PC-9 (cell line): ENCODE results near the gene ACSL1. TPM values are rescaled to one million over a fixed set of nuclear protein-coding genes. Genes with fewer than 3 reads are reported as not detected.
A peak's percentile ranks its signal among the peaks of the same experiment; 100 is the strongest.

Source experiments
- BruUV-seq: library from RNA; stranded (reverse); fragments of 400-500 nt; replicated peaks from 2 replicates; lab custom pipeline; 2021; lab: Mats Ljungman, UMichigan
- CTCF ChIA-PET: fragments of 300-600 bp; sonication (Branson Sonifier 250); formaldehyde crosslinking; loops from one replicate; lab custom pipeline; 2022; ENCODE audit warnings: antibody characterized with exemption; lab: Charles Lee
- POLR2A ChIA-PET: fragments of 300-600 bp; sonication (Branson Sonifier 250); formaldehyde crosslinking; loops from one replicate; lab custom pipeline; 2022; ENCODE audit warnings: antibody characterized with exemption; ENCODE audit not compliant: unreplicated experiment; lab: Charles Lee
- DNase-seq, 2 experiments: peaks; one replicate each; pipeline versions ENCODE4 v3.0.0 to v3.0.0-alpha.2; 2015 to 2022; ENCODE audit warnings: mixed read lengths in 1 of 2
- H2AFZ ChIP-seq: fragments of 200-600 bp; sonication (generic); 2 replicates; pipeline ENCODE4 v1.8.1; 2017; ENCODE audit warnings: antibody characterized with exemption
- H3F3A ChIP-seq: fragments of 200-600 bp; sonication (generic); 2 replicates; pipeline ENCODE4 v1.8.1; 2017; ENCODE audit warnings: antibody characterized with exemption, mild to moderate bottlenecking, low read depth; ENCODE audit not compliant: insufficient read depth
- H3K27ac ChIP-seq: fragments of 200-600 bp; sonication (generic); 2 replicates; pipeline ENCODE4 v1.6.1; 2016; ENCODE audit warnings: mixed run types
- H3K27me3 ChIP-seq: fragments of 200-600 bp; sonication (generic); 2 replicates; pipeline ENCODE4 v1.6.1; 2016; ENCODE audit warnings: low read depth, mixed run types; ENCODE audit not compliant: insufficient read depth
- H3K36me3 ChIP-seq: fragments of 200-600 bp; sonication (generic); 2 replicates; pipeline ENCODE4 v1.6.1; 2016; ENCODE audit warnings: low read depth, mixed run types
- H3K4me1 ChIP-seq: fragments of 200-600 bp; sonication (generic); replicated peaks from 2 replicates; pipeline ENCODE4 v1.6.1; 2016; ENCODE audit warnings: mixed run types; ENCODE audit not compliant: insufficient read depth
- H3K4me2 ChIP-seq: fragments of 200-600 bp; sonication (generic); 2 replicates; pipeline ENCODE4 v1.6.1; 2017; ENCODE audit warnings: mixed run types
- H3K4me3 ChIP-seq: fragments of 200-600 bp; sonication (generic); 2 replicates; pipeline ENCODE4 v1.6.1; 2016; ENCODE audit warnings: mixed run types
- H3K79me2 ChIP-seq: fragments of 200-600 bp; sonication (generic); 2 replicates; pipeline ENCODE4 v1.6.1; 2017; ENCODE audit warnings: low read depth, mixed run types
- H3K9me2 ChIP-seq: fragments of 200-600 bp; sonication (generic); 2 replicates; pipeline ENCODE4 v1.8.1; 2017; ENCODE audit warnings: mild to moderate bottlenecking; ENCODE audit not compliant: insufficient read depth
- H3K9me3 ChIP-seq: fragments of 200-600 bp; sonication (generic); 2 replicates; pipeline ENCODE4 v1.8.1; 2016; ENCODE audit warnings: low read depth; ENCODE audit not compliant: insufficient read depth
- H4K20me1 ChIP-seq: fragments of 200-600 bp; sonication (generic); 2 replicates; pipeline ENCODE4 v1.8.1; 2017; ENCODE audit not compliant: insufficient read depth
- EZH2 ChIP-seq: fragments of 200-600 bp; sonication (generic); IDR thresholded peaks from 2 replicates; pipeline ENCODE4 v1.8.0; 2017; ENCODE audit warnings: antibody characterized with exemption, low read depth
- intact Hi-C: fragments of 100-400 bp; cut with micrococcal nuclease; formaldehyde crosslinking; loops from one replicate; pipeline ENCODE4 v1.10.0; 2022; ENCODE audit not compliant: unreplicated experiment
- total RNA-seq: library from RNA; stranded (reverse); gene quantifications from 2 replicates; pipeline ENCODE4 v1.2.3, GENCODE V29; 2021
- TF ChIP-seq, protein P1 (sequence below): fragments of 200-600 bp; sonication (generic); conservative IDR thresholded peaks from 2 replicates; pipeline ENCODE4 v1.6.1; 2017; ENCODE audit warnings: mixed run types, antibody characterized with exemption, mild to moderate bottlenecking, moderate library complexity

ACSL1 gene
- total RNA-seq, 1 experiment from 2014 or later = 96.6 TPM

DNA sequence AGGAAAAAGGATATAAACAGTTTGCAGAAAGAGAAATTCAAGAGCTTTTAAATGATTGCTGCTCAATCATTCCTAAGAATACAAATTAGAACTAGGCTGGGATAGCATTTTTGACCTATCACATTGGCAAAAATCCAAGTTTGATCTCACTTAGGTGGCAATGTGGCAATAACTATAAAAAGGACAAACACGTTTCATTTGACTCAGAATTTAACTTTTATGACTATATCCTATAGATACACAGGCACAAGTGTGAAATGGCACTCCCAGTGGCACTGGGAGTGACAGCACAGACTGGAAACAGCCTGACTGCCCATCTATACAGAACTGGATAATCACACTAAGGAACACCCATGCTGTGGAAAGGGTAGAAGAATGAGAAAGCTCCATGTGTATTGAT lies 103.0 kb downstream of the ACSL1 start:
- POLR2A ChIA-PET = no interaction called here

DNA sequence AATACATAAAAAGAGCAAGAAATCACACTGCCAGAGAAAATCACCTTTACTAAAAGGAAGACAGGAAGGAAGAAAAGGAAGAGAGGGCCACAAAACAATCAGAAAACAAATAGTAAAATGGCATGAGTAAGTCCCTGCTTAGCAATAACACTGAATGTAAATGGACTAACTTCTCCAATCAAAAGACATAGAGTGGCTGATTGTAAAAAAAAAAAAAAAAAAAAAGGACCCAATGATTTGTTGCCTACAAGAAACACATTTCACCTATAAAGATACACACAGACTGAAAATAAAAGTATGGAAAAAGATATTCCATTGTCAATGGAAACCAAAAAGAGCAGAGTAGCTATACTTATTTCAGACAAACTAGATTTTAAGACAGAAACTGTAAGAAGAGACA lies 104.5 kb downstream of the ACSL1 start:
- no peak for TF ChIP-seq EZH2
- TF ChIP-seq, protein P1, sequence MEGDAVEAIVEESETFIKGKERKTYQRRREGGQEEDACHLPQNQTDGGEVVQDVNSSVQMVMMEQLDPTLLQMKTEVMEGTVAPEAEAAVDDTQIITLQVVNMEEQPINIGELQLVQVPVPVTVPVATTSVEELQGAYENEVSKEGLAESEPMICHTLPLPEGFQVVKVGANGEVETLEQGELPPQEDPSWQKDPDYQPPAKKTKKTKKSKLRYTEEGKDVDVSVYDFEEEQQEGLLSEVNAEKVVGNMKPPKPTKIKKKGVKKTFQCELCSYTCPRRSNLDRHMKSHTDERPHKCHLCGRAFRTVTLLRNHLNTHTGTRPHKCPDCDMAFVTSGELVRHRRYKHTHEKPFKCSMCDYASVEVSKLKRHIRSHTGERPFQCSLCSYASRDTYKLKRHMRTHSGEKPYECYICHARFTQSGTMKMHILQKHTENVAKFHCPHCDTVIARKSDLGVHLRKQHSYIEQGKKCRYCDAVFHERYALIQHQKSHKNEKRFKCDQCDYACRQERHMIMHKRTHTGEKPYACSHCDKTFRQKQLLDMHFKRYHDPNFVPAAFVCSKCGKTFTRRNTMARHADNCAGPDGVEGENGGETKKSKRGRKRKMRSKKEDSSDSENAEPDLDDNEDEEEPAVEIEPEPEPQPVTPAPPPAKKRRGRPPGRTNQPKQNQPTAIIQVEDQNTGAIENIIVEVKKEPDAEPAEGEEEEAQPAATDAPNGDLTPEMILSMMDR = no peak
- Histone ChIP-seq H3K79me2 (no peaks in the 10 kb centered on the region), H3K27me3 (no peaks in the 10 kb centered on the region), H3K36me3 (no peaks in the 10 kb centered on the region), H3K27ac (no peak overlapping the region), H2AFZ (no peak overlapping the region), H4K20me1 (no peaks in the 10 kb centered on the region; the same call in 1 of the 2 replicates), H3F3A (no peaks in the 10 kb centered on the region), H3K4me3 (no peak overlapping the region), H3K4me2 (no peak overlapping the region), H3K9me2 (no peaks in the 10 kb centered on the region), H3K9me3 (no peaks in the 10 kb centered on the region), H3K4me1 (no peaks in the 10 kb centered on the region)
- intact Hi-C loops = no loop called here
- no TSS peak for BruUV-seq
- CTCF ChIA-PET = no interaction called here
- DNase-seq = no peak
- POLR2A ChIA-PET = no interaction called here

More for the DNA sequence above, 103.0 kb downstream of the ACSL1 start:
- Histone ChIP-seq H2AFZ (no peak overlapping the region), H3K4me1 (no peaks in the 10 kb centered on the region), H4K20me1 (no peaks in the 10 kb centered on the region; the same call in 1 of the 2 replicates), H3K36me3 (no peaks in the 10 kb centered on the region), H3K9me3 (no peaks in the 10 kb centered on the region), H3K79me2 (no peaks in the 10 kb centered on the region), H3K4me2 (no peak overlapping the region), H3K4me3 (no peak overlapping the region), H3K27ac (no peak overlapping the region), H3F3A (no peaks in the 10 kb centered on the region), H3K9me2 (no peaks in the 10 kb centered on the region), H3K27me3 (no peaks in the 10 kb centered on the region)
- CTCF ChIA-PET = no interaction called here
- intact Hi-C loops = no loop called here
- TF ChIP-seq EZH2 = no peak
- TF ChIP-seq, protein P1 = 0 out of 2 replicates have a peak, but pooled peaks have one; percentile 23
- no TSS peak for BruUV-seq
- DNase-seq = no peak

DNA sequence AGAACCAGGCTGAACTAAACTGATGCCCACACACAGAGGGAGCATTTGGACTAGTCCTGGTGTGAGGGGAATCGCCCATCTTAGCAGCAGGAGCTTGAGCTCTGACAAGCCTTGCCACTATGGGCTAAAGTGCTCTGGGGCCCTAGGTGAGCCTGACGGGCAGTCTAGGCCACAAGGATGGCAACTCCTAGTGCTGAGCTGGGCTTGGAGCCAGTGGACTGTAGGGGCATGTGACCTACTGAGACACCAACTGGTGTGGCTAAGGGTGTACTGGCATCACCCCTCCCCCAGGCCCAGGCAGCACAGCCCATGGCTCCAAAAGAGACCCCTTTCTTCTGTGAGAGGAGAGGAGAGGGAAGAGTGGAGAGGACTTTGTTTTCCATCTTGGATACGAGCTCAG lies 106.4 kb downstream of the ACSL1 start:
- Histone ChIP-seq H2AFZ (no peak overlapping the region), H3K9me3 (no peaks in the 10 kb centered on the region), H3K36me3 (no peaks in the 10 kb centered on the region), H3K4me2 (no peak overlapping the region), H3K27ac (no peak overlapping the region), H3K4me3 (no peak overlapping the region), H3K27me3 (no peaks in the 10 kb centered on the region), H3F3A (no peaks in the 10 kb centered on the region), H3K4me1 (no peaks in the 10 kb centered on the region), H3K79me2 (no peaks in the 10 kb centered on the region), H3K9me2 (no peaks in the 10 kb centered on the region), H4K20me1 (no peaks in the 10 kb centered on the region; the same call in 1 of the 2 replicates)
- POLR2A ChIA-PET = interaction anchor here (0.6 kb wide), 1 partner anchor 399 kb away, joined by 4 read pairs; no protein-coding TSS in a partner anchor
- BruUV-seq = no TSS peak
- no peak for DNase-seq
- intact Hi-C loops = no loop called here
- CTCF ChIA-PET = no interaction called here
- TF ChIP-seq, protein P1 = no peak
- no peak for TF ChIP-seq EZH2
